Stimulated activated CD8-positive, alpha-beta memory T cell treated with anti-CD3 and anti-CD28 coated beads, Interleukin-7, amount 100 ng/mL, for 1 hour (primary cell): ENCODE measurements around the gene TBRG4.

ENCODE experiments used
- DNase-seq, 2 donors: peaks; one replicate each; pipeline ENCODE4 v3.0.0-alpha.2; 2020; ENCODE audit warnings: low read depth in 2 of 2

TBRG4 gene

GRCh38 chr7:45143616-45144015 is 32.1 kb upstream of the TBRG4 start:
- no peak for DNase-seq

- DNase-seq, result no peak
Observed at GRCh38 chr7:45140827-45141226, 29.3 kb upstream of the TBRG4 start.

GRCh38 chr7:45138433-45139267 is 27.2 kb upstream of the TBRG4 start:
- DNase-seq, result no peak

- peak; percentile 32 to 37 for DNase-seq
Observed at GRCh38 chr7:45136106-45137060, 24.9 kb upstream of the TBRG4 start.

- no peak for DNase-seq
Observed at GRCh38 chr7:45133877-45134276, 22.4 kb upstream of the TBRG4 start.

GRCh38 chr7:45133352-45133751 is 21.9 kb upstream of the TBRG4 start:
- DNase-seq, result no peak

GRCh38 chr7:45132708-45133320 is 21.3 kb upstream of the TBRG4 start:
- no peak for DNase-seq

GRCh38 chr7:45131891-45132290 is 20.4 kb upstream of the TBRG4 start:
- DNase-seq, result no peak

GRCh38 chr7:45130910-45131309 is 19.4 kb upstream of the TBRG4 start:
- DNase-seq, result no peak

- DNase-seq, result no peak
Observed at GRCh38 chr7:45129906-45130305, 18.4 kb upstream of the TBRG4 start.

GRCh38 chr7:45129181-45129800 is 17.8 kb upstream of the TBRG4 start:
- no peak for DNase-seq

GRCh38 chr7:45126920-45127319 is 15.4 kb upstream of the TBRG4 start:
- no peak for DNase-seq

GRCh38 chr7:45126201-45126600 is 14.7 kb upstream of the TBRG4 start:
- DNase-seq, result no peak

GRCh38 chr7:45125193-45125904 is 13.9 kb upstream of the TBRG4 start:
- no peak for DNase-seq

- no peak for DNase-seq
Observed at GRCh38 chr7:45123913-45124710, 12.6 kb upstream of the TBRG4 start.

- DNase-seq, result no peak
Observed at GRCh38 chr7:45122975-45123860, 11.7 kb upstream of the TBRG4 start.

GRCh38 chr7:45119550-45119949 is 8.1 kb upstream of the TBRG4 start:
- no peak for DNase-seq

GRCh38 chr7:45118889-45119331 is 7.4 kb upstream of the TBRG4 start:
- DNase-seq, result no peak

- DNase-seq, result no peak
Observed at GRCh38 chr7:45118292-45118691, 6.8 kb upstream of the TBRG4 start.
